Amniotic epithelial cell (primary cell): Measurements from ENCODE around the gene DOCK2.

Experiments
- DNase-seq: peaks from one replicate; pipeline ENCODE4 v3.0.0-alpha.2; 2010; ENCODE audit warnings: low read depth

DOCK2 gene

DNA sequence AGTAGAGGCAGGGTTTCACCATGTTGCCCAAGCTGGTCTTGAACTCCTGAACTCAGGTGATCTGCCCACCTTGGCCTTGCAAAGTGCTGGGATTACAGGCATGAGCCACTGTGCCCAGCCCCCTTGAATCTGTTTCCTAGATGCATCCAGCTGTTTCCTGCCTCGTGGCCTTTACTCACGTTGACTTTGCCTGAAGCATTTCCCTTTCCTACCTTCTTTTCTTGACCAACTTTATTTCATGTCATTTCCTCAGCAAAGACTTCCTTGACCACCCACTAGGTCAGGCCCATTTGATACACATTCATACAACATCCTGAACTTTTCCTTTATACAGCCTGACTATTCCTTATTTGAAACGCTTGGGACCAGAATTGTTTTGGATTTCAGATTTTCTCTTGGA, 51.0 kb downstream of the DOCK2 start:
- no peak for DNase-seq

- no peak for DNase-seq
Observed at GRCh38 chr5:169691471-169691870, 54.4 kb downstream of the DOCK2 start.

GRCh38 chr5:169694091-169694625, 57.1 kb downstream of the DOCK2 start:
- DNase-seq = peak; percentile 21

GRCh38 chr5:169695025-169695625, 58.0 kb downstream of the DOCK2 start:
- DNase-seq = no peak

DNA sequence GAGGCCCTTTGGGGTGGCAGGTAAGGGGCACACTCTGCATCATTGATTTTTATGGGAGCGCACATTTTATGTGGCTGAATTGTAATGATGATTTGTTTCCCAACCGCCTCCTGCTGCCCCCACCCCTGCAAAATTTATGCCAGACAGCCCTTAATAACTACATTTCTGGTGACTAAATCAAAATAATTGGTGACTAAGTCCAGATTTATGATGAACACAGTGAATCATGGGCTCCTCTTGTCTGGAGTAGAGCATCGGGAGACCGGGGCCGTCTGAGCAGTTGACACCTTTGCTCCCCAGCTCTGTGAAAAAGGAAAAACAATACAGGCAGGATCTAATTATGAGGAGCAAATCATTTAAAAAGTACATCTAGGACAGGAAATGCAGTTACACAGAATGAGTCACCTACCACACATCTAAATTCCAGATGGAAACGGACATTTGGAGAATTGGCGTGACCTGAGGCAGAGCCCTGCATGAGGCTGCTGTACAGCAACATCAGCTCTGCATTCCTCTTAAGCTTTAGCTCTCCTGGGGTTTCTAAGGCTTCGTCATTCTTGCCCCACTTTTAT, 58.9 kb downstream of the DOCK2 start:
- DNase-seq = peak; percentile 91

- peak; percentile 19 for DNase-seq
Observed at GRCh38 chr5:169696621-169697510, 59.8 kb downstream of the DOCK2 start.

GRCh38 chr5:169697511-169697890, 60.4 kb downstream of the DOCK2 start:
- DNase-seq = no peak

- no peak for DNase-seq
Observed at GRCh38 chr5:169697976-169698375, 60.9 kb downstream of the DOCK2 start.

DNA sequence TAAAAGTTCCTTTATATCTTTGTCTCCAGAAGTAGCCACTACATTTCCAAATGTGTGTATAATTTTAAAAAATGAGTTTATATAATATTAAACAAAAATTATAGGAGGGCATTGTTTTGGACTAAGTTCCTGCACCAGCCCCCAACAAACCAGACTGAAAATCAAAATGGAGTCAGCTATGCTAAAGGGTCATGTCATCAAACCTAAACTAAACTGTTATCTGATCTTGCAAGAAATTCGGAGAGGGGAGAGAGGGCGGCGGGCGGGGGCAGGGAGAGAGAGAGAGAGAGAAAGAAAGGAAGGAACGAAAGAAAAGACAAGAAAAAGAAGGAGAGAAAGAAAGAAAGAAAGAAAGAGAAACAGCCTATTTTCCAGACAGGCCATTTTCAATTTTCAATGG, 63.5 kb downstream of the DOCK2 start:
- no peak for DNase-seq

DNA sequence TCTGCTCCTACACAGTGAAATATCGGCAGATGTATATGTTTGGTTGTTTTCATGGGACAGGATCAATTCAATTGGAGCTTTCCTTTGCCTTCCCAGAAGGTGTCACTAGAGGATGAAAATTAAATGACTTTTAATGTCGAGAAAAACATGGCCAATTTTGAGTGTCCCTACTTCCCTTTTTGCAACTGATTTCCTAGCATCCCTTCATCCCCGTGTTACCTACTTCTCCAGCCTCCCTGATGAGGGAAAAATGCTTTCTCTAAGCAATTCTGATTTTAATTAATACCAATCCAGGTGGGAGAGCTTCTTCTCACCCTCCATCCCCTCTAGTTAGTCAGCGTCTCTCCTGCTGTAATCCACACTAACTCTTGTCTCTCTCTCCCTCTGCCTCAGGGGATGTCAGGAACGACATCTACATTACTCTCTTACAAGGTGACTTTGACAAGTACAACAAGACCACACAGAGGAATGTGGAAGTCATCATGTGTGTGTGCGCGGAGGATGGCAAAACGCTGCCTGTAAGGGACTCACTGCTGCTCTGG, 64.9 kb downstream of the DOCK2 start:
- peak; percentile 47 for DNase-seq

GRCh38 chr5:169702693-169703481, 65.8 kb downstream of the DOCK2 start:
- DNase-seq = no peak

DNA sequence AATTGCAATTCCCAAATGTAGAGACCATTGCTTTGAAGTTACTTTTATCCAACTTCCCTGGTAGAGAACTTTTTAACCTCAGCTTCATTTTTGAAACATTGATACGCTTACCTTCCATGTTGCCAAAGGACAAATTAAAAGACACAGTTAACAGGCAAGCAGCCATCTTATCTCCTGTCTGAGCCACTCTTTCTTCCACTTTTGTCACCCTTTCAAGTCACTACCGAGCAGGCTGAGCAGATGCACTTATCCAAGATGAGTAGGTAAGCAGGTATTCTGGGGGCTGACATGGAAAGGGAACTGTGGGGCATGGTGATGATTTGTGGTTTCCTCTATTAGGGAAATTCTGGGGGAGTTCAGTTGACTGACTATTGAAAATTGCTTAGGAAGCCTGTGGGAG, 66.7 kb downstream of the DOCK2 start:
- no peak for DNase-seq

GRCh38 chr5:169705322-169705721, 68.2 kb downstream of the DOCK2 start:
- no peak for DNase-seq

GRCh38 chr5:169706071-169706470, 69.0 kb downstream of the DOCK2 start:
- DNase-seq = peak; percentile 75

- peak; percentile 70 for DNase-seq
Observed at GRCh38 chr5:169706758-169707450, 69.8 kb downstream of the DOCK2 start.

GRCh38 chr5:169707686-169708085, 70.6 kb downstream of the DOCK2 start:
- DNase-seq = no peak

DNA sequence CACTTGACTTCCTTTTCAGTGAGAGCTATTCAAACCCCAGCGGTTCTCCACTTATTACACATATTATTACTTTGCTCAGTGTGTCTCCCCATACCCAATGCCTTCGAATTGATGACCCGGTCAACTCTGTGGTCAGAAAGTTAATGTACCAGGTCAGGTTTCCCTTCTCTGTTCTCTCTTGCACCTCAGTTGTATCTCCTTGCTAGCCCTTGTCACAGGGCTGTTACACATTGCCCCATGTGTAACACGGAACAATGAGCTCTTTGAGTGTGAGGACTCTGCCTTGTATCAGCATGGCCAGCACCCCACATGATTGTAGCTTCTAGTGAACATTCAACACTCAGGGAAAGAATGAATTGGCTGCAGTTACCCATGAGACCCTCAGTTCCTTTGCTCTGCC, 73.6 kb downstream of the DOCK2 start:
- no peak for DNase-seq

- no peak for DNase-seq
Observed at GRCh38 chr5:169711551-169712225, 74.6 kb downstream of the DOCK2 start.

DNA sequence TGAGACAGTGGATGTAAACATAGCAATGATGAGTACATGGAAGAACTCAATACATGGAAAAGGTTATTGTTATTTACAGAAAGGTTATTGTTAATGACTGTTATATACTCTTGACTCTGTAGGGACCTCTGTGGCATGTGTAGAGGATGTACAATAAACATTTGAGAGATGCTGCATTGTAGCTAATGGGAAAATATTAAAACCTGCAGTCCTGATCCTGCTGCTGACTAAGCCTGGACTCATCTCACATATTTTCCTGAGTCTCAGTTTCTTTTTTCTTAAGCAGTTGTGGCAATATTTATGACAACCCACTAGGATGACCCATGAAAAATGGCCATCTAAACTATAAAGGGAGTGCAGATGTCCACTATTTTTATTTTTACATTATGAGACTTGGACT, 75.4 kb downstream of the DOCK2 start:
- no peak for DNase-seq

- peak; percentile 59 for DNase-seq
Observed at GRCh38 chr5:169716287-169716686, 79.2 kb downstream of the DOCK2 start.

GRCh38 chr5:169717288-169717687, 80.2 kb downstream of the DOCK2 start:
- peak; percentile 45 for DNase-seq
